ENCODE measurements around the gene ZFP92.
A peak's percentile ranks its signal among the peaks of the same experiment; 100 is the strongest.

DNA sequence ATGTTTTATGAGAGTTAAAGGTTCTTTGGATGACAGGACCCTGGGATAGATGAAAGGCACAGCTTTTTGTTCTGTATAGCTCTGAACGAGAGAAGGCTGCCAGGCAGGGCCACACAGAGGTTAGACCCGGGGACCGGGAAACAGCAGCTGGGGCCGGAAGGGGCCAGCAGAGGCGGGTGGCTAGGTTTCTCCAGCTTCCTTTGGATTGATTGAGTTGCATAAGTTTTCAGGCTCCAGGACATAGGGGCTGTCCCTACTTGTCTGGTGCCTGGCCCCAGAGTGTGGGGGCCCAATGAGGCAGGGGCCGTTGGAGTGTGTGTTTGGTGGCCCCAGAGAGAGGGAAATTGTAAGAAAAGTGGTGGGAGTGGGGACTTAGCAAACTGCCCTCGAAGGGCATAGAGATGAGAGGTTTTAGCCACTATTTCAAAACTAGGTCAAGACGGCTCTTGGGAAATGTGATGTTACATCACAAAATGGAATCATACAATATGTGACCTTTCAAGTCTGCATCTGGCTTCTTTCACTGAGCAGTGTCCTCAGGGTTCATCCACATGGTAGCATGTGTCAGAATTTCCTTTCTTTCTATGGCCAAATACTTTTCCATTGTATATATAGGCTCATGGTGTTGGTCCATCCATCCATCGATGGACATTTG lies 3.7 kb downstream of the ZFP92 start:
- TF ChIP-seq, protein P1, sequence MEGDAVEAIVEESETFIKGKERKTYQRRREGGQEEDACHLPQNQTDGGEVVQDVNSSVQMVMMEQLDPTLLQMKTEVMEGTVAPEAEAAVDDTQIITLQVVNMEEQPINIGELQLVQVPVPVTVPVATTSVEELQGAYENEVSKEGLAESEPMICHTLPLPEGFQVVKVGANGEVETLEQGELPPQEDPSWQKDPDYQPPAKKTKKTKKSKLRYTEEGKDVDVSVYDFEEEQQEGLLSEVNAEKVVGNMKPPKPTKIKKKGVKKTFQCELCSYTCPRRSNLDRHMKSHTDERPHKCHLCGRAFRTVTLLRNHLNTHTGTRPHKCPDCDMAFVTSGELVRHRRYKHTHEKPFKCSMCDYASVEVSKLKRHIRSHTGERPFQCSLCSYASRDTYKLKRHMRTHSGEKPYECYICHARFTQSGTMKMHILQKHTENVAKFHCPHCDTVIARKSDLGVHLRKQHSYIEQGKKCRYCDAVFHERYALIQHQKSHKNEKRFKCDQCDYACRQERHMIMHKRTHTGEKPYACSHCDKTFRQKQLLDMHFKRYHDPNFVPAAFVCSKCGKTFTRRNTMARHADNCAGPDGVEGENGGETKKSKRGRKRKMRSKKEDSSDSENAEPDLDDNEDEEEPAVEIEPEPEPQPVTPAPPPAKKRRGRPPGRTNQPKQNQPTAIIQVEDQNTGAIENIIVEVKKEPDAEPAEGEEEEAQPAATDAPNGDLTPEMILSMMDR (IDR thresholded peaks at IDR 0.05): no peak
- TF ChIP-seq POLR2A (IDR thresholded peaks at IDR 0.05) (no peak), POLR2AphosphoS5 (IDR thresholded peaks at IDR 0.05) (peak in 1 of 3 donors; percentile 21)
